HEK293T (cell line): Measurements from ENCODE around the gene IPO13.

Source experiments
- CTCF ChIA-PET: fragments of 350-600 bp; formaldehyde crosslinking; extraction: SDS; loops from one replicate; lab custom pipeline; 2021; ENCODE audit warnings: antibody characterized with exemption, inconsistent platforms; lab: Yijun Ruan, JAX
- POLR2A ChIA-PET: fragments of 350-600 bp; formaldehyde crosslinking; extraction: SDS; loops from one replicate; lab custom pipeline; 2020; ENCODE audit warnings: antibody characterized with exemption, inconsistent platforms; lab: Yijun Ruan, JAX
- DNase-seq: peaks from one replicate; pipeline ENCODE4 v3.0.0; 2012; ENCODE audit warnings: mixed read lengths; ENCODE audit errors: extremely low spot score
- ARNT ChIP-seq: fragments of 450-650 bp; IDR thresholded peaks from 2 replicates; pipeline ENCODE4 v1.6.1; 2017; ENCODE audit warnings: mild to moderate bottlenecking
- BHLHE40 ChIP-seq: fragments of 450-650 bp; IDR thresholded peaks from 2 replicates; pipeline ENCODE4 v1.6.1; 2016; ENCODE audit warnings: mild to moderate bottlenecking, moderate library complexity, borderline replicate concordance
- CTBP1 ChIP-seq: fragments of 450-650 bp; IDR thresholded peaks from 2 replicates; pipeline ENCODE4 v1.6.1; 2016; ENCODE audit warnings: borderline replicate concordance
- ELF4 ChIP-seq: fragments of 450-650 bp; IDR thresholded peaks from 2 replicates; pipeline ENCODE4 v1.6.1; 2017; ENCODE audit warnings: antibody characterized with exemption
- FOXA1 ChIP-seq: fragments of 450-650 bp; IDR thresholded peaks from 2 replicates; pipeline ENCODE4 v1.6.1; 2016; ENCODE audit warnings: mild to moderate bottlenecking
- FOXK2 ChIP-seq: fragments of 450-650 bp; IDR thresholded peaks from 2 replicates; pipeline ENCODE4 v1.6.1; 2016; ENCODE audit warnings: mild to moderate bottlenecking
- FOXM1 ChIP-seq: fragments of 450-650 bp; IDR thresholded peaks from 2 replicates; pipeline ENCODE4 v1.6.1; 2017; ENCODE audit warnings: mild to moderate bottlenecking, borderline replicate concordance
- HDGF ChIP-seq: fragments of 450-650 bp; IDR thresholded peaks from 2 replicates; pipeline ENCODE4 v1.6.1; 2017; ENCODE audit warnings: antibody characterized with exemption, borderline replicate concordance
- L3MBTL2 ChIP-seq: fragments of 450-650 bp; conservative IDR thresholded peaks from 2 replicates; pipeline ENCODE4 v1.6.1; 2016; ENCODE audit warnings: mild to moderate bottlenecking
- LEF1 ChIP-seq: fragments of 450-650 bp; IDR thresholded peaks from 2 replicates; pipeline ENCODE4 v1.6.1; 2017; ENCODE audit warnings: mild to moderate bottlenecking, borderline replicate concordance
- NFRKB ChIP-seq: fragments of 450-650 bp; IDR thresholded peaks from 2 replicates; pipeline ENCODE4 v1.6.1; 2016; ENCODE audit warnings: mild to moderate bottlenecking, moderate library complexity
- PKNOX1 ChIP-seq: fragments of 450-650 bp; IDR thresholded peaks from 2 replicates; pipeline ENCODE4 v1.6.1; 2016
- SP1 ChIP-seq: fragments of 450-650 bp; IDR thresholded peaks from 2 replicates; pipeline ENCODE4 v1.6.1; 2017
- SUZ12 ChIP-seq: fragments of 450-650 bp; IDR thresholded peaks from 2 replicates; pipeline ENCODE4 v1.6.1; 2016; ENCODE audit warnings: mild to moderate bottlenecking
- TARDBP ChIP-seq: fragments of 450-650 bp; IDR thresholded peaks from 2 replicates; pipeline ENCODE4 v1.6.1; 2016
- ZNF384 ChIP-seq: fragments of 450-650 bp; IDR thresholded peaks from 2 replicates; pipeline ENCODE4 v1.6.1; 2016

Gene IPO13

GRCh38 chr1:43979261-43979527 lies 32.4 kb downstream of the IPO13 start:
- ChIA-PET CTCF (no interaction called here), POLR2A (no interaction called here)
- TF ChIP-seq FOXA1 = no peak
- no peak for TF ChIP-seq PKNOX1
- no peak for TF ChIP-seq LEF1
- TF ChIP-seq L3MBTL2 = no peak
- TF ChIP-seq FOXK2 = no peak
- DNase-seq = no peak

- CTCF ChIA-PET = no interaction called here
- POLR2A ChIA-PET = no interaction called here
- no peak for TF ChIP-seq PKNOX1
- no peak for TF ChIP-seq ARNT
- peak; percentile 85 for TF ChIP-seq L3MBTL2
- no peak for DNase-seq
Observed at GRCh38 chr1:43979528-43980254, 32.9 kb downstream of the IPO13 start.

GRCh38 chr1:43980255-43981134 lies 33.7 kb downstream of the IPO13 start:
- CTCF ChIA-PET = no interaction called here

GRCh38 chr1:43981135-43981491 lies 34.4 kb downstream of the IPO13 start:
- ChIA-PET POLR2A (no interaction called here), CTCF (no interaction called here)
- no peak for DNase-seq
- TF ChIP-seq CTBP1 (no peak), L3MBTL2 (no peak), FOXA1 (no peak), FOXK2 (no peak), ELF4 (no peak), ARNT (no peak), SP1 (no peak), PKNOX1 (no peak), LEF1 (no peak), HDGF (no peak), FOXM1 (no peak)

More at GRCh38 chr1:43980255-43981134, 33.7 kb downstream of the IPO13 start:
- no peak for DNase-seq
- POLR2A ChIA-PET = no interaction called here
- TF ChIP-seq FOXK2 (no peak), BHLHE40 (no peak), NFRKB (no peak), SP1 (no peak), HDGF (no peak), TARDBP (no peak), ELF4 (no peak), PKNOX1 (no peak), FOXM1 (no peak), FOXA1 (no peak)

- no peak for DNase-seq
- ChIA-PET POLR2A (no interaction called here), CTCF (no interaction called here)
- no peak for TF ChIP-seq TARDBP
- TF ChIP-seq ELF4 = no peak
- no peak for TF ChIP-seq FOXA1
- no peak for TF ChIP-seq CTBP1
- TF ChIP-seq NFRKB = no peak
- TF ChIP-seq SP1 = no peak
- no peak for TF ChIP-seq BHLHE40
- TF ChIP-seq ZNF384 = no peak
- no peak for TF ChIP-seq FOXK2
- TF ChIP-seq LEF1 = no peak
- TF ChIP-seq HDGF = no peak
Observed at GRCh38 chr1:43981636-43982035, 34.9 kb downstream of the IPO13 start.

- ChIA-PET POLR2A (no interaction called here), CTCF (no interaction called here)
- no peak for DNase-seq
- TF ChIP-seq NFRKB = no peak
- TF ChIP-seq FOXA1 = no peak
- no peak for TF ChIP-seq BHLHE40
- no peak for TF ChIP-seq ZNF384
- no peak for TF ChIP-seq FOXK2
- TF ChIP-seq LEF1 = no peak
- no peak for TF ChIP-seq SUZ12
- TF ChIP-seq HDGF = no peak
- TF ChIP-seq SP1 = no peak
- no peak for TF ChIP-seq PKNOX1
- TF ChIP-seq CTBP1 = no peak
- TF ChIP-seq ARNT = no peak
- TF ChIP-seq ELF4 = no peak
- no peak for TF ChIP-seq TARDBP
- no peak for TF ChIP-seq FOXM1
- no peak for TF ChIP-seq L3MBTL2
Observed at GRCh38 chr1:43982241-43982640, 35.5 kb downstream of the IPO13 start.
